22Rv1 (cell line): ENCODE results near the gene SHISA6.

ENCODE experiments used
- ZFX ChIP-seq: fragments of 450-650 bp; IDR thresholded peaks from 2 replicates; pipeline ENCODE4 v1.6.1; 2017; ENCODE audit warnings: antibody characterized with exemption, borderline replicate concordance
- TF ChIP-seq, protein P1 (sequence below): fragments of 450-650 bp; IDR thresholded peaks from 2 replicates; pipeline ENCODE4 v1.5.1; 2017; ENCODE audit warnings: mild to moderate bottlenecking

GRCh38 chr17:11318207-11318606 lies 77.2 kb downstream of the SHISA6 start:
- TF ChIP-seq, protein P1, sequence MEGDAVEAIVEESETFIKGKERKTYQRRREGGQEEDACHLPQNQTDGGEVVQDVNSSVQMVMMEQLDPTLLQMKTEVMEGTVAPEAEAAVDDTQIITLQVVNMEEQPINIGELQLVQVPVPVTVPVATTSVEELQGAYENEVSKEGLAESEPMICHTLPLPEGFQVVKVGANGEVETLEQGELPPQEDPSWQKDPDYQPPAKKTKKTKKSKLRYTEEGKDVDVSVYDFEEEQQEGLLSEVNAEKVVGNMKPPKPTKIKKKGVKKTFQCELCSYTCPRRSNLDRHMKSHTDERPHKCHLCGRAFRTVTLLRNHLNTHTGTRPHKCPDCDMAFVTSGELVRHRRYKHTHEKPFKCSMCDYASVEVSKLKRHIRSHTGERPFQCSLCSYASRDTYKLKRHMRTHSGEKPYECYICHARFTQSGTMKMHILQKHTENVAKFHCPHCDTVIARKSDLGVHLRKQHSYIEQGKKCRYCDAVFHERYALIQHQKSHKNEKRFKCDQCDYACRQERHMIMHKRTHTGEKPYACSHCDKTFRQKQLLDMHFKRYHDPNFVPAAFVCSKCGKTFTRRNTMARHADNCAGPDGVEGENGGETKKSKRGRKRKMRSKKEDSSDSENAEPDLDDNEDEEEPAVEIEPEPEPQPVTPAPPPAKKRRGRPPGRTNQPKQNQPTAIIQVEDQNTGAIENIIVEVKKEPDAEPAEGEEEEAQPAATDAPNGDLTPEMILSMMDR, result no peak
- no peak for TF ChIP-seq ZFX
